HFFc6 (cell line): Measurements from ENCODE around the gene CCDC148. TPM values are rescaled to one million over a fixed set of nuclear protein-coding genes. Genes with fewer than 3 reads are reported as not detected.

Experiments used
- DNase-seq: peaks from one replicate; pipeline ENCODE4 v3.0.0-alpha.2; 2018
- H3K27ac Mint-ChIP-seq: 2 replicates; pipeline ENCODE4 v1.8.0; 2020; ENCODE audit warnings: mild to moderate bottlenecking, mixed read lengths
- H3K27me3 Mint-ChIP-seq: 2 replicates; pipeline ENCODE4 v1.8.0; 2021; ENCODE audit warnings: mild to moderate bottlenecking, moderate library complexity, mixed read lengths; ENCODE audit not compliant: insufficient read depth
- H3K36me3 Mint-ChIP-seq: 2 replicates; pipeline ENCODE4 v1.8.0; 2021; ENCODE audit warnings: low read depth, mixed read lengths
- H3K4me1 Mint-ChIP-seq: 2 replicates; pipeline ENCODE4 v1.8.0; 2020; ENCODE audit warnings: low read depth, mixed read lengths
- H3K4me3 Mint-ChIP-seq: 2 replicates; pipeline ENCODE4 v1.8.0; 2020; ENCODE audit warnings: mild to moderate bottlenecking, moderate library complexity, mixed read lengths
- H3K9me3 Mint-ChIP-seq: 2 replicates; pipeline ENCODE4 v1.8.0; 2020; ENCODE audit warnings: mild to moderate bottlenecking, mixed read lengths
- total RNA-seq, 6 experiments: library from RNA; stranded (reverse); fragmentation: NEBNext Ultra II Directional; extraction: Animal tissue kit (Norgen Biotek cat#: 25700); gene quantifications; 2 replicates in 1 of 6; 3 replicates in 5 of 6; pipeline ENCODE4 v1.2.3, GENCODE V29; 2021
- TF ChIP-seq, protein P1 (sequence below): fragments of 200-600 bp; sonication (generic); IDR thresholded peaks from 2 replicates; pipeline ENCODE4 v1.5.0; 2021; ENCODE audit warnings: antibody characterized with exemption, mild to moderate bottlenecking

CCDC148 gene
- total RNA-seq, 6 experiments from 2014 or later: 0.66 to 1.3 (median 0.84) TPM

DNA sequence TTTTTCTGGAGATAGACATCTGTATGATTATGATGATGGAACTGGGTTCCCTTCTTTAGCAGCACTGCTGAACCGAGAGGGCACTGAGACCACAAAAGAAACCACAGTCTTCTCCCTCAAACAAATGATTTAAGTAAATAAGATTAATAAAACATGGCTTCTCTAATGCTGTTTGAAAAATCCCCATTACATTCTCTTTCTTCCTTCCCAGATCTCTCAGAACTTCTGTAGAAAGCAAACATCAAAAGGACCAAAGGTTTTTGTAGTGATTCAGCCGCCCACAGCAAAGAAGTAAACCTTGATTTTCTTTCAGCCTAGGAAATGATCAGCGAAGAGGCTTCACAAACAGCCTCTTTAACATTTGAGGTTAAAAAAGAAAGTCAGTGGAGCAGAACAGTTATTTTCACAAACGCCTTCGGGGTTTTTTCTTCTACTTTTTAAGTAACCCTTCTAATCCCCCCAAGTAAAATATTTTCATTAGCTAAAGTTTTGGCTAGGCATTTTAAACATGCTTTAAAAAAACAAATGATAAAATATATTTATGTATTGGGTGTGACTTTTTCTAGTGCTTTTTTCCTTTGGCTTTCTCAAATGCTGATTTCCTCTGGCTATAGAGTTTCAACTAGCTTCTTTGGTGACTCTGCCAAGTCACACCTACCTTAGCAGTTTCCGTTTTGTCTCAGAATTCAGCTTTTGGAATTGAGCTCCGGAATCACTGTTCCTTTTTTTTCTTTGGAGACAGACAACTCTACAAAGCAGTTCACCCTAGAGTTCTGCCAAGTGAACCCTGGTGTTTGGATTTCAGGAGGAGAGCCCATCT, 265.3 kb downstream of the CCDC148 start:
- DNase-seq: no peak
- H3K36me3 Mint-ChIP-seq: no peaks in the 10 kb centered on the region
- H3K4me3 Mint-ChIP-seq: peak overlapping the region; percentile 10; the same call in 1 of the 2 replicates
- peaks cover 5% of the 10 kb centered on the region; the same call in 1 of the 2 replicates for H3K27me3 Mint-ChIP-seq
- TF ChIP-seq, protein P1, sequence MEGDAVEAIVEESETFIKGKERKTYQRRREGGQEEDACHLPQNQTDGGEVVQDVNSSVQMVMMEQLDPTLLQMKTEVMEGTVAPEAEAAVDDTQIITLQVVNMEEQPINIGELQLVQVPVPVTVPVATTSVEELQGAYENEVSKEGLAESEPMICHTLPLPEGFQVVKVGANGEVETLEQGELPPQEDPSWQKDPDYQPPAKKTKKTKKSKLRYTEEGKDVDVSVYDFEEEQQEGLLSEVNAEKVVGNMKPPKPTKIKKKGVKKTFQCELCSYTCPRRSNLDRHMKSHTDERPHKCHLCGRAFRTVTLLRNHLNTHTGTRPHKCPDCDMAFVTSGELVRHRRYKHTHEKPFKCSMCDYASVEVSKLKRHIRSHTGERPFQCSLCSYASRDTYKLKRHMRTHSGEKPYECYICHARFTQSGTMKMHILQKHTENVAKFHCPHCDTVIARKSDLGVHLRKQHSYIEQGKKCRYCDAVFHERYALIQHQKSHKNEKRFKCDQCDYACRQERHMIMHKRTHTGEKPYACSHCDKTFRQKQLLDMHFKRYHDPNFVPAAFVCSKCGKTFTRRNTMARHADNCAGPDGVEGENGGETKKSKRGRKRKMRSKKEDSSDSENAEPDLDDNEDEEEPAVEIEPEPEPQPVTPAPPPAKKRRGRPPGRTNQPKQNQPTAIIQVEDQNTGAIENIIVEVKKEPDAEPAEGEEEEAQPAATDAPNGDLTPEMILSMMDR: no peak
- no peak overlapping the region for H3K27ac Mint-ChIP-seq
- peaks cover 10% of the 10 kb centered on the region; the same call in 1 of the 2 replicates for H3K4me1 Mint-ChIP-seq
- H3K9me3 Mint-ChIP-seq: no peaks in the 10 kb centered on the region

DNA sequence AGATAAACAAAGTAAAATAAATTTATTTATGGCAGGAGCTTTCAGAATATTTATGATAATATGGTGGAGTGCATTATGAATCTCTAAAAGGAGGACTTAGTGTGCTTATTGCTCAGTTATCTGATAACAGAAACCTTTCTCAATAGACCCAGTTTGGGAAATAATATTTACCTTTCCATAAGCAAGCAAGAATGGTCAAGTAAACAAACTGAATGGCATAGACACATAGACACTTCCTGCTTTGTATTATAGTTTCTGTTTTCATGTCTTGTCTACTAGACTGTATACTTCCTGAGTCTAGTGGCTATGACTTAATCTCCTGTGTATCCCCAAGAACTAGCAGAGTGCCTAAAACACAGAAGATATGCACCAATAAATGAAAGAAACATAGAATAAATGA, 267.0 kb downstream of the CCDC148 start:
- peaks cover 10% of the 10 kb centered on the region; the same call in 1 of the 2 replicates for H3K4me1 Mint-ChIP-seq
- peaks cover 3% of the 10 kb centered on the region; the same call in 1 of the 2 replicates for H3K27me3 Mint-ChIP-seq
- H3K36me3 Mint-ChIP-seq: no peaks in the 10 kb centered on the region
- DNase-seq: no peak
- H3K27ac Mint-ChIP-seq: no peak overlapping the region
- H3K9me3 Mint-ChIP-seq: no peaks in the 10 kb centered on the region
- H3K4me3 Mint-ChIP-seq: no peak overlapping the region
- TF ChIP-seq, protein P1: no peak

DNA sequence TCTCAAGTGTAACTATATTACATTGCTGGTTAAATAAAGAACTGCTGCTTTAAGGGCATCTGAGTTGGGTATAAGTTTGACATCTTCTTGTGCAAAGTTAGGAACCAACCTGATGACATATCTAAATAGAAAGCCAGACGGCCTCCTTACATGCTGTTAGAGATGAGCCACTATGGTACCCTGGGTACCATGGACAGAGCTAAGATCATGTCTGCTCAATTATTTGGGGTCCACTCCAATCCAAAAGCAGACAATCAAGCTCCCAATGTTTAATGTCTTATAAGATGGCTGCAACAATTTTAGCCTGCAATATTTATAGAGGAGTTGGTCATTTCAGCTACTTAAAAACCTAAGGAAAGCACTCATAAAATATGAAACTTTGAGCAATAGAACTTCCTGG, 268.6 kb downstream of the CCDC148 start:
- Mint-ChIP-seq H3K9me3 (no peaks in the 10 kb centered on the region), H3K36me3 (no peaks in the 10 kb centered on the region), H3K27ac (no peak overlapping the region), H3K4me1 (peaks cover 10% of the 10 kb centered on the region; the same call in 1 of the 2 replicates), H3K27me3 (peaks cover under 1% of the 10 kb centered on the region; the same call in 1 of the 2 replicates), H3K4me3 (no peak overlapping the region)
- DNase-seq: no peak
- TF ChIP-seq, protein P1: no peak

- TF ChIP-seq, protein P1: no peak
- no peak for DNase-seq
- no peaks in the 10 kb centered on the region for H3K36me3 Mint-ChIP-seq
- no peak overlapping the region for H3K27ac Mint-ChIP-seq
- H3K27me3 Mint-ChIP-seq: peaks cover 2% of the 10 kb centered on the region; the same call in 1 of the 2 replicates
- H3K4me3 Mint-ChIP-seq: no peak overlapping the region
- no peaks in the 10 kb centered on the region for H3K4me1 Mint-ChIP-seq
- no peaks in the 10 kb centered on the region for H3K9me3 Mint-ChIP-seq
Observed at GRCh38 chr2:158184556-158185343, 271.8 kb downstream of the CCDC148 start.

- H3K4me3 Mint-ChIP-seq: no peak overlapping the region
- H3K9me3 Mint-ChIP-seq: no peaks in the 10 kb centered on the region
- TF ChIP-seq, protein P1: no peak
- H3K4me1 Mint-ChIP-seq: no peaks in the 10 kb centered on the region
- no peaks in the 10 kb centered on the region for H3K36me3 Mint-ChIP-seq
- peaks cover 2% of the 10 kb centered on the region; the same call in 1 of the 2 replicates for H3K27me3 Mint-ChIP-seq
- no peak overlapping the region for H3K27ac Mint-ChIP-seq
- no peak for DNase-seq
Observed at GRCh38 chr2:158184001-158184400, 272.6 kb downstream of the CCDC148 start.
